Measurements from ENCODE around the gene CSAD.

CSAD gene

GRCh38 chr12:53194973-53195372 is 14.2 kb upstream of the CSAD start:
- Histone ChIP-seq H3K27me3 (ENCODE audit: insufficient read depth, low read depth, severe bottlenecking) (peaks cover 4% of the 10 kb centered on the region), H3K4me3 (ENCODE audit: low read depth, low read length) (no peak overlapping the region), H3K36me3 (peaks cover 7% of the 10 kb centered on the region), H3K27ac (no peak overlapping the region), H3K9me3 (ENCODE audit: severe bottlenecking) (no peaks in the 10 kb centered on the region)
- TF ChIP-seq, protein P1, sequence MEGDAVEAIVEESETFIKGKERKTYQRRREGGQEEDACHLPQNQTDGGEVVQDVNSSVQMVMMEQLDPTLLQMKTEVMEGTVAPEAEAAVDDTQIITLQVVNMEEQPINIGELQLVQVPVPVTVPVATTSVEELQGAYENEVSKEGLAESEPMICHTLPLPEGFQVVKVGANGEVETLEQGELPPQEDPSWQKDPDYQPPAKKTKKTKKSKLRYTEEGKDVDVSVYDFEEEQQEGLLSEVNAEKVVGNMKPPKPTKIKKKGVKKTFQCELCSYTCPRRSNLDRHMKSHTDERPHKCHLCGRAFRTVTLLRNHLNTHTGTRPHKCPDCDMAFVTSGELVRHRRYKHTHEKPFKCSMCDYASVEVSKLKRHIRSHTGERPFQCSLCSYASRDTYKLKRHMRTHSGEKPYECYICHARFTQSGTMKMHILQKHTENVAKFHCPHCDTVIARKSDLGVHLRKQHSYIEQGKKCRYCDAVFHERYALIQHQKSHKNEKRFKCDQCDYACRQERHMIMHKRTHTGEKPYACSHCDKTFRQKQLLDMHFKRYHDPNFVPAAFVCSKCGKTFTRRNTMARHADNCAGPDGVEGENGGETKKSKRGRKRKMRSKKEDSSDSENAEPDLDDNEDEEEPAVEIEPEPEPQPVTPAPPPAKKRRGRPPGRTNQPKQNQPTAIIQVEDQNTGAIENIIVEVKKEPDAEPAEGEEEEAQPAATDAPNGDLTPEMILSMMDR (IDR thresholded peaks at IDR 0.05; ENCODE audit: low read depth, low read length), result no peak
- DNase-seq, result no peak

GRCh38 chr12:53193985-53194716 is 13.4 kb upstream of the CSAD start:
- no peak overlapping the region for H3K27ac ChIP-seq
- H3K27me3 ChIP-seq (ENCODE audit: insufficient read depth, low read depth, severe bottlenecking), result peaks cover 4% of the 10 kb centered on the region
- TF ChIP-seq, protein P1 (IDR thresholded peaks at IDR 0.05; ENCODE audit: low read depth, low read length), result no peak
- peaks cover 7% of the 10 kb centered on the region for H3K36me3 ChIP-seq
- no peak overlapping the region for H3K4me3 ChIP-seq (ENCODE audit: low read depth, low read length)
- H3K9me3 ChIP-seq (ENCODE audit: severe bottlenecking), result no peaks in the 10 kb centered on the region
- no peak for DNase-seq

DNA sequence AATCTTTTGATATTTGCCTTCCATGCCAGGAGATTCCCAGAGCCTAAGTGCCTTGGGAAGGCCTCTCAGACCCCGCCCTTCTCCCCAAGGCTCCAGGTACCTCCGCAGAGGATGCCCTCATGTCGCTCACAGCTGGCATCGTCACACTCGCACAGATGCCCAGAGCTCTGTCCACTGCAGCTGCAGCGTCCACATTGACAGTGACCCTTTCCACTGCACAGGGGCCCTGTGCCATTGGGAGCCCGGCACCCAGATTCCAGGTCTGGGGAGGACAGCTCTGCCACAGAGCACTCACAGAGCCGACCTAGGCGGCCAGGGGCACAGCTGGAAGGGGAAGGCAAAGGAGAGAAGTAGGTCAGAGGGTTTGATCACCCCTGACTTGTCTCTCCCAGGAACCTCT is 12.3 kb upstream of the CSAD start:
- no peaks in the 10 kb centered on the region for H3K9me3 ChIP-seq (ENCODE audit: severe bottlenecking)
- no peak overlapping the region for H3K4me3 ChIP-seq (ENCODE audit: low read depth, low read length)
- no peak overlapping the region for H3K27ac ChIP-seq
- TF ChIP-seq, protein P1 (IDR thresholded peaks at IDR 0.05; ENCODE audit: low read depth, low read length), result no peak
- peaks cover 4% of the 10 kb centered on the region for H3K27me3 ChIP-seq (ENCODE audit: insufficient read depth, low read depth, severe bottlenecking)
- H3K36me3 ChIP-seq, result peaks cover 13% of the 10 kb centered on the region
- no peak for DNase-seq

DNA sequence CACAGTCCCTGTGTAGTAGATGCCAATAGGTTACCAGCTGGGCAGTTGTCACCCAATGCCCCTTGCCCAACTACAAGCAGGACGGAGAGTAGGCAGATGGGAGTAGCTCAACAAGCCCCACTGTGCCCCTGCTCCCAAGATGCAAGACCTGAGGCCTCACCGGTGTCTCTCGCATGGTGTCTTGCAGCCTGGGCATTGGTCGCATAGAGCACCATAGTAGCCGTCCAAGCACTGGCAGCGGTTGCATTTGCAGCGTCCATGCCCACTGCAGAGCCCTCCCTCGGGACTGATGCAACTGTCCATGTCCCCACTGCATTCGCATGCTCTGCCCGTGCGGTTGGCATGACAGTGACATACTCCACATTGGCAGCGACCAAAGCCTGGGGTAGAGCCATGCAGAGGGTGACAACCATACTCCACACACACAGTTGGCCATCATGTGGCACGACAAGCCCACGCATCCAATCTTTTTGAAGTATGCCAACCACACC is 11.9 kb upstream of the CSAD start:
- TF ChIP-seq, protein P1 (IDR thresholded peaks at IDR 0.05; ENCODE audit: low read depth, low read length), result no peak
- DNase-seq, result no peak
- Histone ChIP-seq H3K27ac (no peak overlapping the region), H3K4me3 (ENCODE audit: low read depth, low read length) (no peak overlapping the region), H3K27me3 (ENCODE audit: insufficient read depth, low read depth, severe bottlenecking) (no peaks in the 10 kb centered on the region), H3K36me3 (peaks cover 18% of the 10 kb centered on the region), H3K9me3 (ENCODE audit: severe bottlenecking) (no peaks in the 10 kb centered on the region)

- TF ChIP-seq, protein P1 (IDR thresholded peaks at IDR 0.05; ENCODE audit: low read depth, low read length), result no peak
- Histone ChIP-seq H3K4me3 (ENCODE audit: low read depth, low read length) (no peak overlapping the region), H3K27ac (no peak overlapping the region), H3K36me3 (peaks cover 23% of the 10 kb centered on the region), H3K9me3 (ENCODE audit: severe bottlenecking) (no peaks in the 10 kb centered on the region), H3K27me3 (ENCODE audit: insufficient read depth, low read depth, severe bottlenecking) (no peaks in the 10 kb centered on the region)
- no peak for DNase-seq
Observed at GRCh38 chr12:53191885-53192530, 11.3 kb upstream of the CSAD start.

All from WERI-Rb-1 (cell line).